SK-N-SH treated with all-trans-retinoic acid at 6 μM for 48 hours (cell line): Measurements from ENCODE around the gene RNF26.

Experiments used
- ATAC-seq: fragments of 200-7000 bp; cut with Tn5 transposase; 3 replicates; pipeline ENCODE4 v1.9.1; 2020; ENCODE audit warnings: mild to moderate bottlenecking, moderate library complexity
- ARNTL ChIP-seq: fragments of 450-650 bp; formaldehyde crosslinking; IDR thresholded peaks from 2 replicates; pipeline ENCODE4 v1.5.0; 2020; ENCODE audit warnings: low read depth, mild to moderate bottlenecking, moderate library complexity, borderline replicate concordance
- BACH2 ChIP-seq: fragments of 250-450 bp; sonication (Bioruptor Pico); IDR thresholded peaks from 2 replicates; pipeline ENCODE4 v1.9.0; 2021; ENCODE audit warnings: mild to moderate bottlenecking, borderline replicate concordance
- CSDC2 ChIP-seq: fragments of 250-450 bp; sonication (Bioruptor Pico); IDR thresholded peaks from 2 replicates; pipeline ENCODE4 v1.5.0; 2020; ENCODE audit warnings: mild to moderate bottlenecking, moderate library complexity
- GLIS3 ChIP-seq: fragments of 250-450 bp; sonication (Bioruptor Pico); IDR thresholded peaks from 2 replicates; pipeline ENCODE4 v1.5.0; 2020; ENCODE audit warnings: mild to moderate bottlenecking, moderate library complexity
- ISL1 ChIP-seq: fragments of 250-450 bp; sonication (Bioruptor Pico); IDR thresholded peaks from 2 replicates; pipeline ENCODE4 v2.1.2; 2022; ENCODE audit warnings: mild to moderate bottlenecking, moderate library complexity
- OSR1 ChIP-seq: fragments of 250-450 bp; sonication (Bioruptor Pico); IDR thresholded peaks from 2 replicates; pipeline ENCODE4 v1.8.0; 2022; ENCODE audit warnings: moderate library complexity, mild to moderate bottlenecking, inconsistent platforms
- PATZ1 ChIP-seq: fragments of 250-450 bp; sonication (Bioruptor Pico); IDR thresholded peaks from 2 replicates; pipeline ENCODE4 v1.8.0; 2020; ENCODE audit warnings: mild to moderate bottlenecking, moderate library complexity, borderline replicate concordance
- POU6F1 ChIP-seq: fragments of 250-450 bp; sonication (Bioruptor Pico); IDR thresholded peaks from 2 replicates; pipeline ENCODE4 v1.8.0; 2021; ENCODE audit warnings: low read depth, mild to moderate bottlenecking, moderate library complexity, borderline replicate concordance
- RARB ChIP-seq: fragments of 250-450 bp; sonication (Bioruptor Pico); IDR thresholded peaks from 2 replicates; pipeline ENCODE4 v1.8.0; 2021; ENCODE audit warnings: mild to moderate bottlenecking, moderate library complexity
- SNAI2 ChIP-seq: fragments of 250-450 bp; sonication (Bioruptor Pico); IDR thresholded peaks from 2 replicates; pipeline ENCODE4 v1.5.0; 2020; ENCODE audit warnings: mild to moderate bottlenecking, moderate library complexity
- TCF4 ChIP-seq: fragments of 250-450 bp; sonication (Bioruptor Pico); IDR thresholded peaks from 2 replicates; pipeline ENCODE4 v1.8.0; 2021; ENCODE audit warnings: mild to moderate bottlenecking, moderate library complexity, borderline replicate concordance
- TOX ChIP-seq: fragments of 250-450 bp; sonication (Bioruptor Pico); IDR thresholded peaks from 2 replicates; pipeline ENCODE4 v1.8.0; 2021; ENCODE audit warnings: mild to moderate bottlenecking, moderate library complexity, borderline replicate concordance
- TSHZ2 ChIP-seq: fragments of 250-450 bp; sonication (Bioruptor Pico); IDR thresholded peaks from 2 replicates; pipeline ENCODE4 v1.5.0; 2020; ENCODE audit warnings: mild to moderate bottlenecking, moderate library complexity
- ZC3H10 ChIP-seq: fragments of 250-450 bp; sonication (Bioruptor Pico); IDR thresholded peaks from 2 replicates; pipeline ENCODE4 v1.5.1; 2021; ENCODE audit warnings: mild to moderate bottlenecking, moderate library complexity
- ZFP3 ChIP-seq: fragments of 250-450 bp; sonication (Bioruptor Pico); IDR thresholded peaks from 2 replicates; pipeline ENCODE4 v1.5.0; 2020; ENCODE audit warnings: mild to moderate bottlenecking, moderate library complexity
- ZFP30 ChIP-seq: fragments of 450-650 bp; formaldehyde crosslinking; IDR thresholded peaks from 2 replicates; pipeline ENCODE4 v1.5.0; 2022; ENCODE audit warnings: mild to moderate bottlenecking, moderate library complexity
- ZNF565 ChIP-seq: fragments of 450-650 bp; formaldehyde crosslinking; conservative IDR thresholded peaks from 2 replicates; pipeline ENCODE4 v1.5.0; 2020; ENCODE audit warnings: low read depth, mild to moderate bottlenecking, moderate library complexity
- ZNF8 ChIP-seq: fragments of 450-650 bp; formaldehyde crosslinking; IDR thresholded peaks from 2 replicates; pipeline ENCODE4 v1.5.0; 2020; ENCODE audit warnings: mild to moderate bottlenecking, moderate library complexity

RNF26 gene

GRCh38 chr11:119293461-119293860 lies 40.9 kb upstream of the RNF26 start (continued):
- TF ChIP-seq ISL1 (CRISPR knock-in tag) (no peak), POU6F1 (CRISPR knock-in tag) (no peak)

DNA sequence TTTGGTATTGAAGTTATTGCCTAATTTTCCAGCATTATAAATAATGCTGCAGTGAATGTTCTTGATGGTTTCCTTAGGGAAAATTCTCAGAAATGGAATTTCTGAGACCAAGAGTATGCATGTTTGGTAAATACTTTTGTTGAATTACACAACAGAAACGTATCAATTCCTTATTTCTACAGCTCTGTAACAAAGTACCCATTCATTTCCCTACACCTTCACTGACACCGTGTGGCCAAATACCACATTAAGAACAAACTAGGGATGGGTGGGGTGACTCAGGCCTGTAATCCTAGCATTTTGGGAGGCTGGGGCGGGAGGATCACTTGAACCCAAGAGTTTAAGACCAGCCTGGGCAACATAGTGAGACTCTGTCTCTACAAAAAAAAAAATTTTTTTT lies 39.1 kb upstream of the RNF26 start:
- ATAC-seq: peak; percentile 49; the same call in 1 of the 3 replicates

DNA sequence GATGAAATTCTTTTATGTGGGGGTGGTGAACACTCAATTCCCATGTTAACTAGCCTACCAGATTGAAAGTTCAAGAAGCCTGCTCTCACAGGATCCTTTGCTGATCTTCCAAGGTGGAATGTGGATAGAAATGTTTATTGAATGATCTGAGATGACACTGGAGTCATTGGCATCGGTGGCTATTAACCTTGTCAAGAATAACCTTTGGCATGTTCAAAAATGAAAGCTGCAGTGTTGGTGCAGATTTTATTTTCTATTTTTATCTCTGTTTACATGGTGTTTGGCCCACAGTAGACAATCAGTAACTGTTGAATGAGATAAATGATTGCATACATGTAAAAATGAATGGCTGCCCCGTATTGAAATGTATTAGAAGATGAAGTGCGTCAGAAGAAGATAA lies 36.4 kb upstream of the RNF26 start:
- no peak for TF ChIP-seq PATZ1 (CRISPR knock-in tag)
- no peak for TF ChIP-seq ZFP3
- no peak for TF ChIP-seq ZFP30 (CRISPR knock-in tag)
- TF ChIP-seq TOX (CRISPR knock-in tag): no peak
- no peak for TF ChIP-seq ISL1 (CRISPR knock-in tag)
- TF ChIP-seq GLIS3: no peak
- no peak for TF ChIP-seq POU6F1 (CRISPR knock-in tag)
- ATAC-seq: no peak

More for the DNA sequence above, 39.1 kb upstream of the RNF26 start:
- TF ChIP-seq OSR1 (no peak), TSHZ2 (no peak), ARNTL (CRISPR knock-in tag) (no peak), ZFP30 (CRISPR knock-in tag) (no peak), POU6F1 (CRISPR knock-in tag) (no peak), RARB (no peak), ZNF8 (no peak), TOX (CRISPR knock-in tag) (no peak), PATZ1 (CRISPR knock-in tag) (no peak), BACH2 (no peak), GLIS3 (no peak), ISL1 (CRISPR knock-in tag) (no peak), TCF4 (CRISPR knock-in tag) (no peak), ZFP3 (no peak)
- TF ChIP-seq, all 23 proteins: peak for 0

- ATAC-seq: no peak
- TF ChIP-seq OSR1: no peak
- no peak for TF ChIP-seq RARB
- no peak for TF ChIP-seq POU6F1 (CRISPR knock-in tag)
- TF ChIP-seq ZNF565 (CRISPR knock-in tag): no peak
- TF ChIP-seq PATZ1 (CRISPR knock-in tag): no peak
- TF ChIP-seq ZNF8: no peak
- TF ChIP-seq CSDC2 (CRISPR knock-in tag): no peak
- TF ChIP-seq ZC3H10 (CRISPR knock-in tag): no peak
- TF ChIP-seq ZFP3: no peak
- no peak for TF ChIP-seq SNAI2 (CRISPR knock-in tag)
Observed at GRCh38 chr11:119298726-119299125, 35.6 kb upstream of the RNF26 start.
